NCI-H69 (cell line): ENCODE measurements around the gene KCNH6.

Experiments used
- DNase-seq: peaks from one replicate; lab custom pipeline; 2025; lab: John Stamatoyannopoulos, UW

KCNH6 gene

DNA sequence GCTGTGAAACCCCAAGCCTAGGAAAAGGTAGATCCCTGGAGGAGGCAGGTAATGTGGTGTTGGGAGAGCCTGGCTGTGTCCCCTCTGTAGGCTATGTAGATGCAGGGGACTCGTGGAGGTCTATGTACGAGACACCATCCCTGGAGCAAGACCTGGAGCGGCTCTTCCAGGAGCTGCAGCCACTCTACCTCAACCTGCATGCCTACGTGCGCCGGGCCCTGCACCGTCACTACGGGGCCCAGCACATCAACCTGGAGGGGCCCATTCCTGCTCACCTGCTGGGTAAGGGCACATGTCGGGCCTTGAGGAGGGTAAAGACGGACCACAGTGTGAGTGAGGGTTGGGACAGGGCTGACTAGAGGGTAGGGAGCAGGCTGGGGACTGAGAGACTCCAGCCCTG lies 34.3 kb upstream of the KCNH6 start:
- no peak for DNase-seq

DNA sequence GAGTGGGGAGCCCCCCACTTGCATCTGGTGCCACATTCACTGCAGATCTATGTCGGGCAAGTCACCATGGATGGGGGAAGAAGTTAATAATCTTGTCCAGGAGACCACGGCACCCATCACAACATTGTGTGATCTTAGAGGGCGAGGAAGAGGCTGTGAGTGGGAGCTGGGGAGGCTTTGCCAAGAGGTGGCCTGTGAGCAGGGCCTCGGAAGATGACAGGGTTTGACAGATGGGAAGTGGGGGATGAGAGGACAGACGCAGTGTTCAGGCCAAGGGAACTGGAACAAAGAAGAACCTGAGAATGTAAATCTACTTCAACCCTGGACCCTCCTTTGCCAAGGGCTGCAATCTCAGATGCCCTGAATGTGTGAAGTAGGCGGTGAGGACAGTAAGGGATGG lies 33.9 kb upstream of the KCNH6 start:
- no peak for DNase-seq

DNA sequence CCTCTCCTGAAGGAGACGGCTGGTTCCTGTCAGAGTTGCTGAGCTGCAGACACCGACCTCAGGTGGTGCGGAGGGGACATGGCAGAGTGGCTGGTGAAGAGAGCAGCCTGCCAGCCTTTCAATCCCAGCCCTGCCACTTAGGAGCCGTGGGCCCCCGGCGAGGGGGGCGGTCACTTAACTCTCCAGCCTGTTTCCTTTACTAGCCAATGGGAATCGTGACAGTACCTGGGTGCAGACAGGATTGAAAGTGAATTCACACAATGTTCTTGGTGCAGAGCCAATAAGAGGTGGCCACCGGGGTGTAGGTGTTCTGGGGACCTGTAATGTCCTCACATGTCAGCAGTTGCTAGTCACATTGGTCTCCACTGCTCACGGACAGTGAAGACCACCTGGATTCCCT lies 32.8 kb upstream of the KCNH6 start:
- peak; percentile 75 for DNase-seq

DNA sequence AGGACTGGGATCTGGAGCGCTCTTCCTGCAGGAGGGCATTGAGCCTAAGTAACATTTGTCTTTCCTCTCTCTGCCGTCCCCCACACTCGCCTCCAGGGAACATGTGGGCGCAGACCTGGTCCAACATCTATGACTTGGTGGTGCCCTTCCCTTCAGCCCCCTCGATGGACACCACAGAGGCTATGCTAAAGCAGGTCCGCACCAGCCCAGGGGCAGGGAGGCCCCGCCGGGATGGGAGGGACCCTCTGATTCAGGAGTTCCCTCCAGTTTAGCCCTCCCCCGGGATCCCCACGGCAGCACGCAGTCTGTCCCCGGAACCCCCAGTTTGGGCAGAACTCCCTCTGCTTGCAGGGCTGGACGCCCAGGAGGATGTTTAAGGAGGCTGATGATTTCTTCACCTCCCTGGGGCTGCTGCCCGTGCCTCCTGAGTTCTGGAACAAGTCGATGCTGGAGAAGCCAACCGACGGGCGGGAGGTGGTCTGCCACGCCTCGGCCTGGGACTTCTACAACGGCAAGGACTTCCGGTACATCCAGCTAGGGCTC lies 32.2 kb upstream of the KCNH6 start:
- DNase-seq, result no peak

DNA sequence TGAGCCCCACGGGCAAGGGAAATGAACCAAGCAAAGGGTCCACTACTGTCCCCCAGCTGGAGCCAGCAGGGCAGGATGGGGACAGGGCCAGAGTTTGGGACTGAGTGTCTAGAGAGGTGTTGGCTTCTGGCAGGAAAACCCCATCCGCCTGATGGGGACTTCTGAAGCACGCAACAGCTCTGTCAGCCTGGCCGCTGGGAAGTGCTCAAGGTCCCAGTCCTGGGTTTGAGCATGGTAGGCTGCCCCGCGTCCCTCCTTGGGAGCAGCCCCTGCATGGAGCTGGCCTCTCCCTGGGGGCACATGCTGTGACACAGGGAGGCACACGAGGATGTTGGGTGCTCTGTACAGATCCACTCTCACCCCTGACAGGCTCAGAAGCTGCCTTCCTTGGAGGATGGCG lies 31.7 kb upstream of the KCNH6 start:
- DNase-seq, result no peak

DNA sequence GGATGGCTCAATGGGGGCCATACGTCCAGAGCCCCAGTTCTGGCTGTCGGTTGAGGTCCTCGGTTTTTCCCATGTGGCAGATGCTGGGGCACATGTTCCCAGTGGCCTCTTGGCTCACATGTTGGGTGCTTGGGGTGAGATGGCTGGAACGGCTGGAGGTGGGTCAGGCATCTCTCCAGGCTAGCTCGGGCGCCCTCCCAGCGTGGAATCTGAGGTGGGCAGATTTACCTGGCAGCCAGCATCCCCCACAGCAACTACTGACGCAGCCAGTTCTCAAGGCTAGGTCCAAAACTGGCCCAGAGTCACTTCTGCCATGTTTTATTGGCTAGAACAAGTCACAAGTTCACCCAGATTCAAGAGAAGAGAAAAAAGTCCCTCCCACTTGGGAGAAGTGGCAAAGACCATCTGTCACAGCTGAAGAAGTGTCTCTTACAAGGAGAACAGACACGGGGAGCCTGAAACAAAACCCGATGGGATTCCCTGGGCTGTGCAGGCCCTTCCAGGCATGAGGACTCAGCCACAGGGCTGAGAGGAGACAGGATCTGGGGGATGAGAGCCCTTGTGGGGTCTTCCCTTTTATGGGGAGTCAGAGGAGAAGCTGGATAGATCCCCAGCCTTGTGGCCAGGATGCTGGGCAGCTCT lies 31.1 kb upstream of the KCNH6 start:
- peak; percentile 28 for DNase-seq

DNA sequence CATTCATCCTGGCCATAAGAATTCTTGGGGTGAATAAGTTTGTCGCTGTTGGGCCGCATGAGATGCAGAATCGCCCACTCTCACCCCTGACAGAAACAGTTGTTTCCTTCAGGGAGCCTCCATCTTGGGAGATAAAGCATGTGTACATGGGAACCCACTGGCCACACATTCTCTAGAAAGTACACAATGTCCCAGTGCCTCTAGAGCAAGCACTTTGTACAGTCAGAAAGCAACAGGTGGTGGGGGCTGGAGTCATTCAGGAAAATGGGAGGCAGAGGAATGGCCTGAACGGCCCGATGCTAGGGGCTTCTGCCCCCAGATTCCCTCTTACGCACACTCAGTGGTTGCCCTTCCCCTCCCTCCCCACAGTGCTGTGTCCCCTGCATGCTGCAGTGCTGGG lies 30.2 kb upstream of the KCNH6 start:
- DNase-seq, result no peak

DNA sequence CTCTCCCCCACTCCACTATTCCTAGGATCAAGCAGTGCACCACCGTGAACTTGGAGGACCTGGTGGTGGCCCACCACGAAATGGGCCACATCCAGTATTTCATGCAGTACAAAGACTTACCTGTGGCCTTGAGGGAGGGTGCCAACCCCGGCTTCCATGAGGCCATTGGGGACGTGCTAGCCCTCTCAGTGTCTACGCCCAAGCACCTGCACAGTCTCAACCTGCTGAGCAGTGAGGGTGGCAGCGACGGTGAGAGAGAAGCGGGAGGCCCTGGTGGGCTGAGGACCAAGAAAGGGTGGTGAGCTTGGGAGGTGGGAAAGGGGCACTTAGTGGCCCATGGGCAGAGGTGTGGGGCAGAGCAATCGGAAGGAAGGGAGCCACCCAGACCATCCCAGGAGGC lies 29.7 kb upstream of the KCNH6 start:
- DNase-seq, result no peak

DNA sequence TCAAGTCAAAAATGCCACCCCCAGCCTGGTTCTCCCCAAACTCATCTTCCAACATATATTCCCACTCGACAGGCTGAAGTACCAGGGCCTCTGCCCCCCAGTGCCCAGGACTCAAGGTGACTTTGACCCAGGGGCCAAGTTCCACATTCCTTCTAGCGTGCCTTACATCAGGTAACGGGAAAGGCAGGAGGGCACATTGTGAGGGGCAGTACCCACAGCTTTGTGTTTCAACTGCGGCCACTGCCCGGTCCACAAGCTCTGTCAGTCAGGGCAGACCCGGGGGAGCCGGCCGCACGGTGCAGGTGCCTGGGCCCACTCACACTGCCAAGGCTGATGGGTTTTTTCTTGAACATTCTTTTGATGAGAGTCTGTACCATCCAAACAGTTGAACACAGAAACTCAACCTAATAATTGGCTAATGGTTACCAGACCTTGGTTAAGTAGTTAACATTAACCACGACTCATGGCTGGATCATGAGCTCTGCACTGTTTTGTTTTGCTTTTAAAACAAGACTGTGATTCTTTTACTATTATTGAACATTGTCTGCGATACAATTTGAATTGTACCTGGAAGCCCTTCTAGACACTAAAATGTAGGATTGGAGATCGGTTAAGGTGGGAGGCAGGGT lies 28.7 kb upstream of the KCNH6 start:
- DNase-seq, result no peak

DNA sequence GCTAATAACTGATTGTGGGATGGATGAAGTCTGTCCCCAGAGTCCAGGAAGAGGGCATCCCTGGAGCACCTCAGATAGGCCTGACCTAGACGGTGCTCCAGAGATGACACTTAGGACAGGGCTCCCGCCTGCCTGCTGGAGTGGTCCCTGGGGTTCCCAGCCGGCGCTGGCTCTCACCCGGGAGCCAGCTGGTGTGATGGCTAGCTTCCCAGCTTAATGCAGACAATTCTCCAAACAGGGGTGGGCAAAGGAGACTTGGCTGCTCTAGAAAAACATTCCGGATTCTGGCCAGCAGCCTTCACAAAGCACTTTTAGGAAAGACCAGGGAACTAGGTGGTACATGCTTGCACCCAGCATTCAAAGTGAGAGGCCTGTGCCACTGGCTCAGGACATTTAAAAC lies 27.7 kb upstream of the KCNH6 start:
- no peak for DNase-seq

DNA sequence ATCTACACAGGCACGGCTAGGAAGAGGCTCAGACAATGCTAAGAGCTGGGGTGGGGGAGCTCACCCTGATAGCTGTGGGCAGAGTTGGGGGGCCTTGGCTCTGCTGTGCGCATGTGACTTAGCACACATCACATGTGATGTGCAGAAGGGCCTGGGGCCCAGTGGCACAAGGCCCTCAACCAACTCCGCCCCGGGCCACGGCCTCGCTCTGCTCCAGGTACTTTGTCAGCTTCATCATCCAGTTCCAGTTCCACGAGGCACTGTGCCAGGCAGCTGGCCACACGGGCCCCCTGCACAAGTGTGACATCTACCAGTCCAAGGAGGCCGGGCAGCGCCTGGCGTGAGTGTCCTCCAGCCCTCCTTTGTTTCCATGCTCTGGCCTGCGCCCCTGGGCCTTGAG lies 27.0 kb upstream of the KCNH6 start:
- no peak for DNase-seq

DNA sequence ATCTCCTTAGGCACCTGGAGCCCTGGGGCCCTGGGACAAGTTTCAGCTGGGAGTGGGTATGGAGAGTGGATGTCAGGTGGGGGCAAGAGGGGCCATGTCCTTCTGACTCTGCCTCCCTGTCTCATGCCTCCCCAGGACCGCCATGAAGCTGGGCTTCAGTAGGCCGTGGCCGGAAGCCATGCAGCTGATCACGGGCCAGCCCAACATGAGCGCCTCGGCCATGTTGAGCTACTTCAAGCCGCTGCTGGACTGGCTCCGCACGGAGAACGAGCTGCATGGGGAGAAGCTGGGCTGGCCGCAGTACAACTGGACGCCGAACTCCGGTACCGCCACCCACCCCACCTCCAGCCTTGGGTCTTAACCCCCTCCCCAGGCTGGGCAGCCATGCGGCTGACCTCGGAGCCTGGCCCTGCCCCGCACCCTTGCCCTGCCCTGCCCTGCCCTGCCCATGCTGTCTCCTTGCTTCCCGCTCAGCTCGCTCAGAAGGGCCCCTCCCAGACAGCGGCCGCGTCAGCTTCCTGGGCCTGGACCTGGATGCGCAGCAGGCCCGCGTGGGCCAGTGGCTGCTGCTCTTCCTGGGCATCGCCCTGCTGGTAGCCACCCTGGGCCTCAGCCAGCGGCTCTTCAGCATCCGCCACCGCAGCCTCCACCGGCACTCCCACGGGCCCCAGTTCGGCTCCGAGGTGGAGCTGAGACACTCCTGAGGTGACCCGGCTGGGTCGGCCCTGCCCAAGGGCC lies 26.3 kb upstream of the KCNH6 start:
- no peak for DNase-seq

DNA sequence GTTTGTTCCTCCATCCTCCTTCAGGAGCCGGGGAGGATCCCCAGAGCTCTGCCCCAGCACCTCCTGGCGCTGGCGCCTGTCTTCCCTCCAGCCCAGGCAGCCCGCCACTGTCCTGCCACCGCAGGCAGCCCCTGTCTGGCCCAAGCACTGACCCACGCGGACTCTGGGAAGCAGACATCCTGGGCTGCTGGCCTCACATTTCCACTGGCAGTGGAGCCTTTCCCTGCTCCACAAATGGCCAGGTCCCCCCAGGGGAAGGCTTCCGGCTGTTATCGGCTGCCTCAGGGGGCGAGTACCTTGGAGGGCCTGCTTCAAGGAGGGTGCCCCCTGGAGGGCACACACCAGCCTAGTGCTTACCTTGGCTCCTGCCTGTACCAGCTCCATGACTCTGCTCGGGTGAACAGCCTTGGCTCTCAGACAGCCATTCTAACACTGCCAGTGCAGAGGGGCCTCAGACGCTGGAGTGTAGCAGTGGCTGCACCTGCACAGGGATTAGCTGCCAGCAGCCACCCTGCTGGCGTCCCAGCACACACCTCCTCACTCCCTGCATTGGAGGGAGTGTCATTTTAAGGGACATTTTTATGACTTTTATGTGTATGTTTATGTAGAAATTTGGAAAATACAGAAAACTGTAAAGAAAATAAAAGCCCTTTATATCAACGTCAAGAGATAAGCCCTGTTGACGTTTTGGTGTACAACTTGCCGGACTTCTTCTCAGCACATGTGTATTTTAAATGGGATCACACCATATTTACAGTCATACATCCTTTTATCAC lies 25.3 kb upstream of the KCNH6 start:
- DNase-seq, result peak; percentile 68

DNA sequence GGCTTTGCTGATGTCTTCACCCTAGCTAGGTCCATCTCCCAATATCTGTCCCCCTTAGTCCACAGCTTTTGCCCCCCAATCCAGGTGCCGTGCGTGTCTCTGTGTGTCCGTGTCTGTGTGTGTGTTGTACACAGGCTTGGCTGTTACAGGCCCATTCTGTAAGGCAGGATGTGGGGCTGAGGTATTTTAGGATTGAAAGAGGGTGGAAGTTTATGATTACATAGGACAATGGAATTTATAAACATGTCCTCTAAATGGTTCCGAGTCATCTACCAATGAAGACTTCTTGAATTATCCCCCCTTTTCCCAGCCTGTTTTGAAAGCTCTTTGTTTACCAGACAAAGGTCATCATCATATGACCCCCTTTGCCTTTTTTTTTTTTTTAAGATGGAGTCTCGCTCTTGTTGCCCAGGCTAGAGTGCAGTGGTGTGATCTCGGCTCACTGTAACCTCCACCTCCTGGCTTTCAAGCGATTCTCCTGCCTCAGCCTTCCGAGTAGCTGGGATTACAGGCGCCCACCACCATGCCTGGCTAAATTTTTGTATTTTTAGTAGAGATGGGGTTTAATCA lies 24.4 kb upstream of the KCNH6 start:
- DNase-seq, result no peak

DNA sequence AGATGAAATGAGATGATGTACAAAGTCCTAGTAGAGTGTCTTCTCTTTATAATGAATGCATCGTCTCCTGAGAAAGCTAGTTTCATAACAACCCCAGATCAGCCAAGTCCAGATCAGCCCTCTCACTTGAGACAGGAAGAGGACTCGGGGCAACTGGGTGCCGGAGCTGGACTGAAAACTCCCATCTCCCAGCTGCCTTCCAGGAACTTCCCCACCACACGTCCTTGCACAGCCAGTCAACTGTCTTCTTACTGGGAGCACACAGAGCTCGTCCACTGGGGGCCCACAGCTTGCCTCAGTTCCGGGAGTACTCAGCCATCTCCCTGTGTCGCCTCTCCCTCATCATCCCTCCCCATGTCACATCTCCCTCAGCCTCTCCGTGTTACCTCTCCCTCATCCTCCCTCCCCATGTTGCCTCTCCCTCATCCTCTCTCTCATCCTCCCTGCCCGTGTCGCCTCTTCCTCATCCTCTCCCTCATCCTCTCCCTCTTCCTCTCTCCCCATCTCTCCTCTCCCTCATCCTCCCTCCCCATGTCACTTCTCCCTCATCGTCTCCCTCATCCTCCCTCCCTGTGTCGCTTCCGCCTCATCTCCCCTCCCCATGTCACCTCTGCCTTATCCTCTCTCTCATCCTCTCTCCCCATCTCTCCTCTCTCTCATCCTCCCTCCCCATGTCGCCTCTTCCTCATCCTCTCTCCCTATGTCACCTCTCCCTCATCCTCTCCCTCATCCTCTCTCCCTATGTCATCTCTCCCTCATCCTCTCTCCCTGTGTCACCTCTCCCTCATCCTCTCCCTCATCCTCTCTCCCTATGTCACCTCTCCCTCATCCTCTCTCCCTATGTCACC lies 22.4 kb upstream of the KCNH6 start:
- no peak for DNase-seq

DNA sequence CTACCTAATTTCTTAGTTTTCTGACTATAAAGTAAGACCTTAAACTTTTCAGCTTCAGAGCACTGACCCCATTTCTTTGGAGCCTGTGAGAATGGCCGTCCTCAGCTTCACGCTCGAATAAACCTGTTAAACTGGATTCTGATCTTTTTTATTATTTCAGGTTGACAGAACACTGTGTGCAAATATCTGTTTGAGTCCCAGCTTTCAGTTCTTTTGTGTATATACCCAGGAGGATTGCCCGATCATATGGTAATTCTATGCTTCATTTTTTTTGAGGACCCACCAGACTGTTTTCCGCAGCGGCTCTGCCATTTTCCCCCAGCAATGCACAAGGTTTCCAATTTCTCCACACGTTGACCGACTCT lies 19.8 kb upstream of the KCNH6 start:
- peak; percentile 90 for DNase-seq

DNA sequence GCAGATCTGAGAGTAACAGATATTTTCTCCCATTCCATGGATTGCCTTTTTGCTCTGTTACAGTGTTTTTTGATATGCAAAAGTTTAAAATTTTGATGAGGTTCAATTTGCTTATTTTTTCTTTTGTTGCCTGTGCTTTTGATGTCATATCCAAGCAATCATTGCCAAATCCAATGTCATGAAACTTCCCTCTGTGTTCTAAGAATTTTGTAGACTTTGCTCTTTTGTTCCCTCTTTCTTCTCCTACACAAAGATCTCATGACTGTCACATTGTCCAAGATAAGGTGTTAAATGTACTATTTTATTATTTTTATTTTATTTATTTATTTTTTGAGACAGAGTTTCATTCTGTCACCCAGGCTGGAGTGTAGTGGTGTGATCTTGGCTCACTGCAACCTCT lies 18.9 kb upstream of the KCNH6 start:
- DNase-seq, result no peak

DNA sequence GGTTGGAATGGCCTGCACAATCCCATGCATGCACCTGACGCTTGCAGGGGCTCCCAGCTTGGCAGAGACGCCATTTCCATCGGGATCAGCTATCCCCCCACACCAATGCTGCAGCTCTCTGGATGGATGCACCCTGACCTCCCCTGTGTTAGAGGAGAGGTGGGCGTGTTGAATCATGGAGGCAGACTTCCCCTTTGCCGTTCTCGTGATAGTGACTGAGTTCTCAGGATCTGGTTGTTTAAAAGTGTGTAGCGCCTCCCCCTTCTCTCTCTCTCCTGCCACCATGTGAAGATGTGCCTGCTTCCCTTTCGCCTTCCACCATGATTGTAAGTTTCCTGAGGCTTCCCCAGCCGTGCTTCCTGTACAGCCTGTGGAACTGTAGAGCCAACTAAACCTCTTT lies 17.8 kb upstream of the KCNH6 start:
- no peak for DNase-seq

DNA sequence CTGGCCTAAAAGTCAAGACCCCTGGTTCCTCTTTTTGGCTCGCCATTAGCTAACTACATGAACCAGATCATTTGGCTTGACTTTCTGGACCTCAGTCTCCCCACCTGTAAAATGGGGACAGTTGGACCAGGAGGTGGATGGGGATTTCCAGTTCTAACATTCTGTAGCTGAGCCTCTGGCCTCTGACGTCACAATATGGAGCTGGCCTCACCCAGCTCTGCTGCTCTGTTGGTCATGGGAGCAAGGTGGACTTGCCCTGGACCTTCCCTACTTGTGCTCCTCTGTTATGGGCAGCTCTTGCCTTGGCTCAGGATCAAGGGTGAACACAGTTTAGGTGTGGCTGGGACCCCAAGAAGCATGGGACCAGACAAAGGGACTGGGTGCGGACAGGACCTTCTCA lies 16.5 kb upstream of the KCNH6 start:
- no peak for DNase-seq

DNA sequence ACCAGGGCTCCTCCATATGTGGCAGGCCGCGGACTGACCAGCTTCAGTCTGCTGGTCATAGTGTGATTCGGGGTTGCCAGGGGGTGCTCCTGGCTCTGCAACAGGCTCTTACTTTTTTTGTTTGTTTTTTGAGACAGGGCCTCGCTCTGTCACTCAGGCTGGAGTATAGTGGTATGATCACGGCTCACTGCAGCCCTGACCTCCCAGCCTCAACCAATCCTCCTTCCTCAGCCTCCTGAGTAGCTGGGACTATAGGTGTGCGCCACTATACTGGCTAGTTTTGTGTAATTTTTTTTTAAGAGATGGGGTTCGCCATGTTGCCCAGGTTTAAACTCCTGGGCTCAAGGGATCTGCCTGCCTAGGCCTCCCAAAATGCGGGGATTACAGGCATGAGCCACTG lies 11.8 kb upstream of the KCNH6 start:
- no peak for DNase-seq

DNA sequence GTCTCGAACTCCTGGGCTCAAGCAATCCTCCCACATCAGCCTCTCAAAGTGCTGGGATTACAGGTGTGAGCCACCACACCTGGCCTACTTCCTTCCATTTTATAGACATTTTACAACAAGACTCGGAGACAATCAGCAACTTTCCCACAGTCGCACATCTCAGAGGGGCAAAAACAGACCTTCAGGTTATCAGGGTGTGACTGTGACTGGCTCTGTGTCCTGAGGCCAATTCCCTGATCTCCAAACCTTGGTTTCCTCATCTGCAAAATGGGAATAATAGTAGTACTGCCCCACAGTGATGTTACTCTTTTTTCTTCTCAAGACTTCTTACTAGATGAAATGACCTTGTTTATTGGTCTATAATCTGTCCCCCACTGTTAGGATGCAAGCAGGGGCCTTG lies 10.8 kb upstream of the KCNH6 start:
- no peak for DNase-seq
